Muscle of arm (tissue), 14 donors: ENCODE measurements around the gene OR2AP1. TPM values are rescaled to one million over a fixed set of nuclear protein-coding genes. Genes with fewer than 3 reads are reported as not detected.
A peak's percentile ranks its signal among the peaks of the same experiment; 100 is the strongest.
"Not testable (repeated sequence)": the region's sequence is repeated elsewhere in the genome, so short reads cannot be mapped to it uniquely, and the experiment has no call there.

Experiments
- DNase-seq: peaks from one replicate; pipeline ENCODE4 v3.0.0-alpha.2; 2013
- long read RNA-seq, 11 donors: transcript quantifications; one replicate each; lab custom pipeline, GENCODE V29; 2026
- polyA plus RNA-seq, 12 donors: library from polyadenylated mRNA; unstranded; fragments of 120-200 nt; gene quantifications; one replicate each; pipeline ENCODE4 v1.2.1, GENCODE V29; 2013; ENCODE audit not compliant: insufficient read length in 12 of 12

The OR2AP1 gene
- polyA plus RNA-seq, result not detected
- long read RNA-seq, donor 1, result 0 reads
- long read RNA-seq, donor 2, result 0 reads
- long read RNA-seq, donor 3, result 0 reads
- long read RNA-seq, donor 4, result 0 reads
- long read RNA-seq, donor 5, result 0 reads
- long read RNA-seq, donor 6, result 0 reads
- long read RNA-seq, donor 7, result 0 reads
- long read RNA-seq, donor 8, result 0 reads
- long read RNA-seq, donor 9, result 0 reads
- long read RNA-seq, donor 10, result 0 reads
- long read RNA-seq, donor 11, result 0 reads

- DNase-seq, result no peak
Measured at GRCh38 chr12:55572168-55572567, at the start of gene OR2AP1. OR2AP1 (plus strand) TSS chr12:55572468; CDS start chr12:55574415, 1,947 bp downstream.

DNA sequence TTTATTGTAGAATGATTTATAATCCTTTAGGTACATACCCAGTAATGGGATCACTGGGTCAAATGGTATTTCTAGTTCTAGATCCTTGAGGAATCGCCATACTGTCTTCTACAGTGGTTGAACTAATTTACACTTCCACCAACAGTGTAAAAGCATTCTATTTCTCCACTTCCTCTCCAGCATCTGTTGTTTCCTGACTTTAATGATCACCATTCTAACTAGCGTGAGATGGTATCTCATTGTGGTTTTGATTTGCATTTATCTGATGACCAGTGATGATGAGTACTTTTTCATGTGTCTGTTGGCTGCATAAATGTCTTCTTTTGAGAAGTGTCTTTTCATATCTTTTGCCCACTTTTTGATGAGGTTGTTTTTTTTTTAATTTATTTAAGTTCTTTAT is 24.0 kb upstream of the OR2AP1 start:
- not testable (repeated sequence) for DNase-seq

DNA sequence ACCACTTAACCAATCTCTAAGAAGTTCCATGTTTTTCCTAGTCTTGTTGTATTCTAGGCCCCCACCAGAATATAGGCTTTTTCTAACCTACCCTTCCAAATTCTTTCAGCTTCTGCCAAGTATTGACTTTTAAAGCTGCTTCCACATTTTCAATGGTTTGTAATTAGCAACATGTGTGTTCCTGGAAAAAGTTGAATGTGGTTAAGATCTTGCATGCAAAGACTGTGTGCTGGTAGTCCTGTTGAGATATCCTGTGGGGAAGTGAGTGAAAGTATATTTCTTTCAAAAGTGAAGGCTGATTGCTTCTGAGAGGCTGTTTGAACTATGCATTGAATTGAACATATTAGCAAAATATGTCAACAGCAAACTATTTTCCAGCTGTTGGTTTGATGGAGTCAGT is 23.5 kb upstream of the OR2AP1 start:
- DNase-seq, result no peak

- no peak for DNase-seq
Measured at GRCh38 chr12:55549302-55549701, 23.0 kb upstream of the OR2AP1 start, which contains the start of gene OR6C4. OR6C4 (plus strand) TSS chr12:55549602; CDS start chr12:55551227, 1,625 bp downstream.

DNA sequence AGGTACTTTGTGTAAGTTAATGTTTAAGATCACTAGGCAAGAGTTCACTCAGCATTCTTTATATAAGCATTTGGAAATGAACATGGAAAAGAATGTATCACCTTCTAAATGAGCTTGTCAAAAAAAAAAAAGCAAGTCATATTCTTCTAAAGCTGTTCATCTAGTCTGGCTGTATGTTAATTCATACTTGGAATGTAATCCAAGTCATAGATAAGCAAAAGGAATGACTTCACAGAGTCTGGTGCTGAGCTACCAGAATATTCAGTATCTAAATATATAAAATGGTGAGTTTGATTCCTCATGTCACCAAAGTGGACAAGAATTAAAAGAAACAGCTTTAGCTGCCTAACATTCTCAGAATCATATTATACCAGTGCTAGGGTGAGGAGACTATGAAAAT is 18.0 kb upstream of the OR2AP1 start:
- DNase-seq, result no peak

DNA sequence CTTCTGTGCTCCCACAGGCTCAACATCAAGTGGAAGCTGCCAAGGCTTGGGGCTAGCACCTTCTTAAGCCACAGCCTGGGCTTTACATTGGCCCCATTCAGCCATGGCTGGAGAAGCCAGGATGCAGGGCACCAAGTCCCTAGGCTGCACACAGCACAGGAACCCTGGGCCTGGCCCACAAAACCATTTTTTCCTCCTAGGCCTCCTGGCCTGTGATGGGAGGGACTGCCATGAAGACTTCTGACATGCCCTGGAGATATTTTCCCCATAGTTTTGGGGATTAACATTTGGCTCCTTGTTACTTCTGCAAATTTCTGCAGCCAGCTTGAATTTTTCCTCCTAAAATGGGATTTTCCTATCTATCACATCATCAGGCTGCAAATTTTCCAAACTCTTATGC is 2.2 kb upstream of the OR2AP1 start:
- DNase-seq, result not testable (repeated sequence)

- not testable (repeated sequence) for DNase-seq
Measured at GRCh38 chr12:55570689-55571088, 1.6 kb upstream of the OR2AP1 start.

GRCh38 chr12:55582066-55582465 is 9.8 kb downstream of the OR2AP1 start:
- DNase-seq, result no peak

GRCh38 chr12:55585817-55586216 is 13.5 kb downstream of the OR2AP1 start:
- no peak for DNase-seq

- DNase-seq, result not testable (repeated sequence)
Measured at GRCh38 chr12:55590152-55590551, 17.9 kb downstream of the OR2AP1 start.

GRCh38 chr12:55607821-55608594 is 35.7 kb downstream of the OR2AP1 start:
- no peak for DNase-seq

DNA sequence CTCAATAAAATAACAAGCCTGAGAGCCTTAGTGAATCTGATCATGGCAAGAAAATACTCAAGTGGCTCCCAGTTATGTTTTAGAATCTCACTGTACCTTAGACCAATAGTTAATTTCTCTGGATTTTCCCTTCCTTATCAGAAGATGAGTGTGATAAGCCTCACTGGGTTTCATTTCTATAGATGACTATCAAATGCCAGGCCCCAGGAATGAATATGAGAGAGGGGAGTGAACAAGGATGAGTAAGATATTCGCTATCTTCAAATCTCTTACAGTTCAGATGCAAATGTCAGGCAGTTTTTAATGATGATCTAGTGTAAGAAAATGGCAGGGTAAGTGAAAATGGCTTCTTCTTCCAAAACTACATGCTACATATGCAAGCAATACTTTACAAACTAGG is 38.3 kb downstream of the OR2AP1 start:
- DNase-seq, result no peak

DNA sequence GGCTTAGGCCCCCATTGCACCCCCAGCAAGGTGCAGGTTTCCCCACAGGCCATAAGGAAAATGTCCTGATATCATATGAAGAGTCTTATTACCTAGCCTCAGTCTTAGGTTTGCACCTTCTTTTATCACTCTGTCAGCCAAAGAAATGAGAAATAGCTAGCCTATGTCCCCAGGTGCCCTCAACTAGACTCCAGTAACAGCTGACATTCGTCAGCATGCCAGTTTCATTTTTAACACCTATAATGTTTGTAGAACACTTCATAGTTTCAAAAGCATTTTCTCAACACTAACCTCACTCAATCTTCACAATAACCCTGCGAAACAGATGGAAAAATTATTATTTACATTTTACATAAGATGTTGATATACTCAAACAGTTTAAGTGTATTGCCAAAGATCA is 40.4 kb downstream of the OR2AP1 start:
- no peak for DNase-seq

DNA sequence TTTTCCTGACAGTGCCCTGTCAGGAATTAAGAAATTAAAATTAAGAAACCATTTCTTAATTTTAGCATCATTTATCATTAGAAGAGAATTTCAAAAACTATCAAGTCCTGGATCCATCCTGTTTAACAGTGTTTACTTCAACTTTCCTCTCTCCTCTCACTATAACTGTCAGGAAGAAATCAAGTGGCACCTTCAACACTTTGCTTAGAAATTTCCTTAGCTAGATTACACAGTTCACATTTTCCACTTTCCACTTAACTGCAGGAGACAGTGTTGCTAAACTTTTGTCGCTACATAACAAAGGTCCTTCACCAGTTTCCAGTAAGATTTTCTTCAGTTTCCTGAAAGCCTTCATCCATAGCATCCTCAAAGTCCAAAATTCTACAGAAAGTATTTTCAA is 42.5 kb downstream of the OR2AP1 start:
- no peak for DNase-seq

GRCh38 chr12:55619354-55620138 is 47.3 kb downstream of the OR2AP1 start:
- DNase-seq, result peak; percentile 89

DNA sequence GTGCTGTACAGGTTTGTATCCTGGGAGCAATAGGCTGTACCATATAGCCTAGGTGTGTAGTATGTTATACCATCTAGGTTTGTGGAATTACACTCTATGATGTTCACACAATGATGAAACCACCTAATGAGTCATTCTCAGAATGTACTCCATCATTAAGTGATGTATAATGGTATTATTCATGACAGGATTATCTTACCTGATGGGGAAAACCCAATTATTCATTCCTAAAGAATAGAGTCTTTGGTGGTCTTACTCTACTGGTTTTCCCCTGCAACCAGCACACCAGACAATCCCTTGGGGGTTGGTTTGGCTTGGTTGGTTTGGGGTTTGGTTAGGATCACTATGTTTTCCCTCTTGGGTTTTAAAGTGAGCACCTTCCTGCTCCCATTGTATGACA is 51.8 kb downstream of the OR2AP1 start:
- DNase-seq, result no peak

Other genes with a start within 250 kb of the OR2AP1 start
- gene OR6C3, start 241.7 kb upstream of the OR2AP1 start, polyA plus RNA-seq, result not detected
- gene OR6C75, start 209.5 kb upstream of the OR2AP1 start, polyA plus RNA-seq, result under 1 TPM in 3 of 12 donors, not detected in 9; 0.07 to 0.12 (median 0.07) TPM
- not detected for gene OR6C65, start 171.9 kb upstream of the OR2AP1 start, polyA plus RNA-seq
- not detected for gene OR6C76, start 146.2 kb upstream of the OR2AP1 start, polyA plus RNA-seq
- not detected for gene OR6C2, start 128.4 kb upstream of the OR2AP1 start, polyA plus RNA-seq
- gene OR6C70, start 102.3 kb upstream of the OR2AP1 start, polyA plus RNA-seq, result not detected
- not detected for gene OR6C68, start 80.1 kb upstream of the OR2AP1 start, polyA plus RNA-seq
- gene OR6C4, start 22.9 kb upstream of the OR2AP1 start, polyA plus RNA-seq, result not detected
- gene OR10P1, start 64.4 kb downstream of the OR2AP1 start, polyA plus RNA-seq, result not detected
- gene ITGA7, start 135.4 kb downstream of the OR2AP1 start, polyA plus RNA-seq, result 100 to 1,000 TPM; 185 to 513 (median 349) TPM
- 100 to 1,000 TPM in 1 of 12 donors, 10 to 100 TPM in 10, not detected in 1; 74.6 to 114 (median 91.6) TPM for gene BLOC1S1, start 143.6 kb downstream of the OR2AP1 start, polyA plus RNA-seq
- 10 to 100 TPM in 11 of 12 donors, not detected in 1; 10.4 to 50.8 (median 38.0) TPM for gene RDH5, start 147.9 kb downstream of the OR2AP1 start, polyA plus RNA-seq
- 100 to 1,000 TPM; 417 to 887 (median 763) TPM for gene CD63, start 156.5 kb downstream of the OR2AP1 start, polyA plus RNA-seq
- gene GDF11, start 170.7 kb downstream of the OR2AP1 start, polyA plus RNA-seq, result 10 to 100 TPM in 10 of 12 donors, 1 to 10 TPM in 2; 8.4 to 47.6 (median 13.4) TPM
- 10 to 100 TPM in 11 of 12 donors, not detected in 1; 60.8 to 94.0 (median 83.5) TPM for gene SARNP, start 245.3 kb downstream of the OR2AP1 start, polyA plus RNA-seq
- 10 to 100 TPM in 11 of 12 donors, not detected in 1; 13.1 to 20.8 (median 17.6) TPM for gene ORMDL2, start 245.6 kb downstream of the OR2AP1 start, polyA plus RNA-seq